ENCODE measurements around the gene SVBP. TPM values are rescaled to one million over a fixed set of nuclear protein-coding genes. Genes with fewer than 3 reads are reported as not detected.
A peak's percentile ranks its signal among the peaks of the same experiment; 100 is the strongest.
"Not testable (repeated sequence)": the region's sequence is repeated elsewhere in the genome, so short reads cannot be mapped to it uniquely, and the experiment has no call there.

SVBP gene
- total RNA-seq, 2 experiments from 2014 or later: 17.1 to 18.0 TPM

DNA sequence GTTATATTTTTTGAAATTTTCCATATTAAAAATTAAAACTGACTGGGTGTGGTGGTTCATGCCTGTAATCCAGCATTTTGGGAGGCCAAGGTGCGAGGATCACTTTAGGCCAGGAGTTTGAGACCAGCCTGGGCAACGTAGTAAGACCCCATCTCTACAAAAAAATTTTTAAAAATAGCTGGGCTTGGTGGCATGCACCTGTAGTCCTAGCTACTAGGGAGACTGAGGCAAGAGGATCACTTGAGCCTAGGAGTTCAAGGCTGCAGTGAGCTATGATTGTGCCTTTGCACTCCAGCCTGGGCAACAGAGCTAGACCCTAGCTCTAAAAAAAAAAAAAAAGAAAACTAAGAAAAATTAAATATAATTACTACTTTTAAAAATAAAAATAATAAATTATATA, 4.5 kb upstream of the SVBP start:
- Mint-ChIP-seq H3K9me3 (ENCODE audit: insufficient read depth) (no peaks in the 10 kb centered on the region), H3K4me1 (ENCODE audit: low read depth) (peaks cover 21% of the 10 kb centered on the region), H3K27ac (no peak overlapping the region), H3K36me3 (ENCODE audit: low read depth) (peaks cover 5% of the 10 kb centered on the region), H3K27me3 (ENCODE audit: low read depth) (no peaks in the 10 kb centered on the region), H3K4me3 (no peak overlapping the region)
- DNase-seq (no peak), ATAC-seq (no peak)
- ChIA-PET POLR2A (no interaction called here), CTCF (interaction anchor here (1.5 kb wide), 1 partner anchor 42 kb away, joined by 3 read pairs; no protein-coding TSS in a partner anchor)

DNA sequence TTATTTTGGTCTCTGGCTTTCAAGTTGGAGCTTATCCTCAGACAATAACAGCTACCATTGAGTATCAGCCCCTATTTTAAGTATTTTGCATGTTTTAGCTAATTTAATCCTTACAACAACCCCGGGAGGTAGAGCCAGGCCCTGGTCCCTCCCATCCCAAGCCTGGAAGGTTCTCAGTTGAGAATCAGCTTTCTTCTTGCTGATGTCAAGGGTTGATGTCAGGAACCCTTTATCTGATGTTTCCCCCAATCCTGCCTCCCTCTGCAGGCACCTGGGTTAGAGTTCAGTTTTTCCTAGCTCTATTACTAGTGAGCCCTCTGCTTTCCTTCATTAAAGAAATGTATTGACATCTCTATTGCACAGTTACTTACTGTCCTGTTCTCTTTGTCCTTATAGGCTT, 3.6 kb upstream of the SVBP start:
- H3K4me3 Mint-ChIP-seq: no peak overlapping the region
- peaks cover 29% of the 10 kb centered on the region for H3K4me1 Mint-ChIP-seq (ENCODE audit: low read depth)
- H3K27me3 Mint-ChIP-seq (ENCODE audit: low read depth): no peaks in the 10 kb centered on the region

DNA sequence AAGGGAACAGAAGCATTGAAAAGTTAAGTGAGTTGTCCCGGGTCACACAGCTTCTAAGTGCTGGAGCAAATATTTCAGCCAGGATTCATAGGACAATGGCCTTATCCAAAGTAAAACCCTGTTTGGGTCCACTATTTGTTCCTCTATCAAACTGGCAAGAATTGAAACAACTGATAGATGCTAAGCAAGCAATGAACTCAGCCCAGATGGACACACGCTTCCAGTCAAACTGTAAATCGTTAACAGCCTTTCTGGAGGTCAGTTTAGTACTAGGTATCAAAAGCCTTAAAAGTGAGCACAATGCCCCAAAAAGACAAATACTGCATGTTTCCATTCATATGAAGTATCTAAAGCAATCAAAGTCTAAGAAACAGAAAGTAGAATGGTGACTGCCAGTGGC, 779 bp upstream of the SVBP start:
- Mint-ChIP-seq H3K27ac (no peak overlapping the region), H3K27me3 (ENCODE audit: low read depth) (no peaks in the 10 kb centered on the region), H3K4me1 (ENCODE audit: low read depth) (peaks cover 26% of the 10 kb centered on the region), H3K4me3 (peak overlapping the region; percentile 86), H3K9me3 (ENCODE audit: insufficient read depth) (no peaks in the 10 kb centered on the region), H3K36me3 (ENCODE audit: low read depth) (peaks cover 5% of the 10 kb centered on the region)
- ChIA-PET POLR2A (interaction anchor here (0.9 to 2.2 kb wide), 3 partner anchors 10 to 160 kb away, joined by 3 to 13 read pairs (median 7); partner anchors contain the start of genes PPIH and ZNF691), CTCF (interaction anchor here (0.7 to 2.9 kb wide), 4 partner anchors 29 to 256 kb away, joined by 3 to 21 read pairs (median 4); partner anchors contain the start of gene ZNF691)
- DNase-seq: peak; percentile 4
- no peak for ATAC-seq

More for the DNA sequence above, 3.6 kb upstream of the SVBP start:
- DNase-seq (peak; percentile 4), ATAC-seq (no peak)
- Mint-ChIP-seq H3K36me3 (ENCODE audit: low read depth) (peaks cover 5% of the 10 kb centered on the region), H3K9me3 (ENCODE audit: insufficient read depth) (no peaks in the 10 kb centered on the region), H3K27ac (no peak overlapping the region)
- ChIA-PET CTCF (interaction anchor here (0.9 to 1.9 kb wide), 3 partner anchors 26 to 102 kb away, joined by 3 to 8 read pairs (median 5); partner anchors contain the start of gene ZNF691), POLR2A (no interaction called here)

DNA sequence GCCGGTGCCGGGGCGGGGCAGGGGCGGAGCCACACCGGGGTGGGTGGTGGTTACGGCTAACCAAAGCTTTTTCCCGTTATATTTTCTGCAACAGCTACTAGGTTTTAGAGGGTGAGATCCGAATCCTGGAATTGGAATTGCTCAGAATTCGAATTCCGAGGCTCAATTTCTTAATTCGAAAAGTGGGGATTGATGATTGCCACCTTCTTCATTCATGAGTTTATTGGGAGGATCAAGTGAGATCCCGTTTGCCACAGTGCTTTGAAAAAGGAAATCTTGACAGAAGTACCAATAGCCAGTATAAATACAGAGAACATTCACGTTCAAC, 207 bp upstream of the SVBP start:
- ATAC-seq: no peak
- peak overlapping the region; percentile 25 for H3K27ac Mint-ChIP-seq
- no peaks in the 10 kb centered on the region for H3K9me3 Mint-ChIP-seq (ENCODE audit: insufficient read depth)
- peaks cover 5% of the 10 kb centered on the region for H3K36me3 Mint-ChIP-seq (ENCODE audit: low read depth)
- DNase-seq: no peak
- ChIA-PET POLR2A (interaction anchor here (0.9 to 2.2 kb wide), 4 partner anchors 9 to 159 kb away, joined by 3 to 17 read pairs (median 10); partner anchors contain the start of genes C1orf50, P3H1, PPIH and ZNF691), CTCF (interaction anchor here (0.8 to 2.9 kb wide), 7 partner anchors 18 to 712 kb away, joined by 3 to 21 read pairs (median 3); partner anchors contain the start of gene ZNF691)
- no peaks in the 10 kb centered on the region for H3K27me3 Mint-ChIP-seq (ENCODE audit: low read depth)
- H3K4me3 Mint-ChIP-seq: peak overlapping the region; percentile 86
- peaks cover 23% of the 10 kb centered on the region for H3K4me1 Mint-ChIP-seq (ENCODE audit: low read depth)

DNA sequence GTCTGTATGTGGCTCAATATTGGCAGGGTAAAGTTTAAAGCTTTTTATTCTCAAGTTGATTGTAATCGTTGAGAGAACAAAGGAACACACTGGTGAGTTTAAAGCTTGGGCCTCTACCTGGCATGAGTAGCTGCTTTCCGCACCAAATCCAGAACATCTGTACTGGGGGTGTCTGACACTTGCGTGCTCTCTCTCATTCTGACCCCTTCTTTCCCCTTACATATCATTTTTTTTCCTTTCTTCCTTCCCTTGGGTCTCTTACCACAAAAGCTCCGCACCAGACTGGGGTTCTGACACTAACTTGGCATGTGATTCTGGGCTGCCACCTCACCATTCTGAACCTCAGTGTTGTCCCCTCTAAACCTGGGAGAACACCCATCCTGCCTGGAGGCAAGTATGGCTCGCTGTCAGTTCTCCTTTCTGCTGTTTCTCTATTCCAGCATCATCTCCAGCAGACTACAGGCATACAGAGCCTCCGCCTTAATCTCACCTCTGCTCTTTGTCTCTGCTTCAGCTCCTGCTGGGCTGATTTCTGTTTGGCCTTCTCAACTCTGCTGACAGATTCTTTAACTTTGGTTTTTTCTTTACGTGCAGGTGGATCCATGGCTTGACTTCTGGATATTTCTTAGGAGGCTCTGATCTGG, 1.1 kb downstream of the SVBP start:
- ChIA-PET POLR2A (interaction anchor here (1.0 to 2.2 kb wide), 4 partner anchors 8 to 49 kb away, joined by 3 to 17 read pairs (median 10); partner anchors contain the start of genes C1orf50, P3H1 and ZNF691), CTCF (interaction anchor here (1.3 to 2.9 kb wide), 6 partner anchors 22 to 258 kb away, joined by 3 to 21 read pairs (median 6); partner anchors contain the start of genes C1orf50, P3H1 and ZNF691)
- peak; percentile 5 for ATAC-seq
- no peaks in the 10 kb centered on the region for H3K27me3 Mint-ChIP-seq (ENCODE audit: low read depth)
- peaks cover 23% of the 10 kb centered on the region for H3K4me1 Mint-ChIP-seq (ENCODE audit: low read depth)
- peak; percentile 28 for DNase-seq
- H3K36me3 Mint-ChIP-seq (ENCODE audit: low read depth): peaks cover 5% of the 10 kb centered on the region
- H3K9me3 Mint-ChIP-seq (ENCODE audit: insufficient read depth): no peaks in the 10 kb centered on the region
- peak overlapping the region; percentile 86 for H3K4me3 Mint-ChIP-seq
- peak overlapping the region; percentile 82 for H3K27ac Mint-ChIP-seq

DNA sequence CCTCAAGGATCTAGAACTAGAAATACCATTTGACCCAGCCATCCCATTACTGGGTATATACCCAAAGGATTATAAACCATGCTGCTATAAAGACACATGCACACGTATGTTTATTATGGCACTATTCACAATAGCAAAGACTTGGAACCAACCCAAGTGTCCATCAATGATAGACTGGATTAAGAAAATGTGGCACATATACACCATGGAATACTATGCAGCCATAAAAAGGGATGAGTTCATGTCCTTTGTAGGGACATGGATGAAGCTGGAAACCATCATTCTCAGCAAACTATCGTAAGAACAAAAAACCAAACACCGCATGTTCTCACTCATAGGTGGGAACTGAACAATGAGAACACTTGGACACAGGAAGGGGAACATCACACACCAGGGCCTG, 2.4 kb downstream of the SVBP start:
- CTCF ChIA-PET: interaction anchor here (2.1 kb wide), 1 partner anchor 37 kb away, joined by 9 read pairs; no protein-coding TSS in a partner anchor
- H3K9me3 Mint-ChIP-seq (ENCODE audit: insufficient read depth); POLR2A ChIA-PET: not testable (repeated sequence)

DNA sequence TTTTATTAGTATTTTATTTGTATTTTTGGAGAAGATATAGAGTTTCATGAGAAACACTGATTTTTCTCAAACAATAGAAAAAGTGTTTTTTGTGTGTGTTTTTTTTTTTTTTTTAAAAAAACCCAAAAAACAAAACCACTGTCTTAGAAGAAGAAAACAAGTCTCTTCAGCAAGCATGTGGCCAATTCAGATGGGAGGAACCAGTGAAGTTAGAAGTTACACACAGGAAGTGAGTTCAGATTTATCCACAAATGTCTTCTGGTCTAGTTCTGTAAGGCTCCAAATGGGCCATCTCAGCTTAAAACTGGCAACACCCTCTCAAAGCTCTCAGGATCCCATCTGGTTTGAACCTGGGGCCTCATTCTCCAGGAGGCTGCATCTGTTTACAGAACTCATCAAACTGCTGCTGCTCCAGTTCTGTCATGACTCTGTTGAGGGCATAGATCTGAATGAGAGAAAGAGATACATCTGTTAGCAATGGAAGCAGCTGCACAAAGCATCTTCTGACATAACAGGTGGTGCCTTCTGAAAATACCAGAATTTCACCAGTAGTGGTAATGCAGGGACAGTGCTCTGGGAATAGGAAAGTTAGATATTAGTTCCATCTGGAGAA, 10.0 kb downstream of the SVBP start:
- H3K27me3 Mint-ChIP-seq (ENCODE audit: low read depth): peaks cover under 1% of the 10 kb centered on the region
- ChIA-PET CTCF (no interaction called here), POLR2A (interaction anchor here (0.6 to 2.4 kb wide), 2 partner anchors 10 to 396 kb away, joined by 3 to 7 read pairs; partner anchors contain the start of genes ERMAP and SVBP)
- peaks cover 7% of the 10 kb centered on the region for H3K36me3 Mint-ChIP-seq (ENCODE audit: low read depth)
- H3K27ac Mint-ChIP-seq: no peak overlapping the region
- no peaks in the 10 kb centered on the region for H3K9me3 Mint-ChIP-seq (ENCODE audit: insufficient read depth)
- H3K4me1 Mint-ChIP-seq (ENCODE audit: low read depth): peaks cover 5% of the 10 kb centered on the region
- DNase-seq: no peak
- H3K4me3 Mint-ChIP-seq: no peak overlapping the region
- no peak for ATAC-seq

More for the DNA sequence above, 2.4 kb downstream of the SVBP start:
- not testable (repeated sequence) for H3K27ac Mint-ChIP-seq; H3K4me3 Mint-ChIP-seq; H3K36me3 Mint-ChIP-seq (ENCODE audit: low read depth); H3K27me3 Mint-ChIP-seq (ENCODE audit: low read depth); ATAC-seq; DNase-seq
- H3K4me1 Mint-ChIP-seq (ENCODE audit: low read depth): peaks cover 19% of the 10 kb centered on the region

DNA sequence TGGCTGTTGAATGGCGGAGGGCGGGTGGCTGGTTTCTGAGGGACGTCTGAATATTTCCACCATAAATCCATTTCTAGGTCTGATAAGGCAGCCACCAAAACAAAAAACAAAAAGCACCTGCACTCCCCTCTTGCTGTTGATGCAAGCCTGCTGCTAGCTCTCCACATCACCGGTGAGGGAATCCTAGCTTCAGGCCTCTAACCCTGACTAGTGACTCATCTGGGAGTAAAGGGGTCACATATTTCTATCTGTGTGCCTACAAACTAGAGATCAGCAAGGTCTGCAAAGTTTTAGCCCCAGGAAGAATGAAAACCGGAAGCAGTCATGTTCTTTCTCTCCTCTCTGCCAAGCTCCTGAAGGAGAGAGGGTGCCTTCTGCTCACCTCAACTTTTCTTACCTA, 10.6 kb downstream of the SVBP start:
- ChIA-PET CTCF (no interaction called here), POLR2A (interaction anchor here (0.6 kb wide), 1 partner anchor 397 kb away, joined by 3 read pairs; no protein-coding TSS in a partner anchor)
- Mint-ChIP-seq H3K4me1 (ENCODE audit: low read depth) (peaks cover 5% of the 10 kb centered on the region), H3K4me3 (no peak overlapping the region), H3K36me3 (ENCODE audit: low read depth) (peaks cover 7% of the 10 kb centered on the region), H3K27ac (no peak overlapping the region), H3K27me3 (ENCODE audit: low read depth) (peaks cover 2% of the 10 kb centered on the region), H3K9me3 (ENCODE audit: insufficient read depth) (no peaks in the 10 kb centered on the region)
- ATAC-seq (no peak), DNase-seq (no peak)

DNA sequence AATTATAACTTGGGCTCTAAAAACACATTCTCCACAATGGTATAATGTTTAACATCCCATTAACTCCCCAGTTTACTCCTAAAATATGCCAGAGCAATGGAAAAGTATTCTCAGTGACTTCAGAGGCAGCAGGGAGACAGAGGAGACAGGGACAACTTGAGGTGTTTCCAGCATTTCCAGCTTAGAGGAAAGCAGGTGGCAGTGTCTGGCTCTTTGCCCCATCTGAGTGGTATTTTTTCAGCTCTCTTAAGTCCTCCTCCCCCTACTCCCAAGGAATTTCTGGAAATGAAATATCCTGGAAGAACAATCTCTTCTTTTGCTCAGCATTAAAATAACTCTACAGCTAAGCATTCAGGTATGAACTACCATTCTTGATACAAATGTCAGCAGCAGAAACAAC, 11.0 kb downstream of the SVBP start:
- POLR2A ChIA-PET: no interaction called here
- CTCF ChIA-PET: no interaction called here
- Mint-ChIP-seq H3K4me3 (no peak overlapping the region), H3K4me1 (ENCODE audit: low read depth) (peaks cover 5% of the 10 kb centered on the region), H3K27me3 (ENCODE audit: low read depth) (peaks cover 2% of the 10 kb centered on the region), H3K27ac (no peak overlapping the region), H3K36me3 (ENCODE audit: low read depth) (peaks cover 7% of the 10 kb centered on the region), H3K9me3 (ENCODE audit: insufficient read depth) (no peaks in the 10 kb centered on the region)
- DNase-seq: no peak
- no peak for ATAC-seq

DNA sequence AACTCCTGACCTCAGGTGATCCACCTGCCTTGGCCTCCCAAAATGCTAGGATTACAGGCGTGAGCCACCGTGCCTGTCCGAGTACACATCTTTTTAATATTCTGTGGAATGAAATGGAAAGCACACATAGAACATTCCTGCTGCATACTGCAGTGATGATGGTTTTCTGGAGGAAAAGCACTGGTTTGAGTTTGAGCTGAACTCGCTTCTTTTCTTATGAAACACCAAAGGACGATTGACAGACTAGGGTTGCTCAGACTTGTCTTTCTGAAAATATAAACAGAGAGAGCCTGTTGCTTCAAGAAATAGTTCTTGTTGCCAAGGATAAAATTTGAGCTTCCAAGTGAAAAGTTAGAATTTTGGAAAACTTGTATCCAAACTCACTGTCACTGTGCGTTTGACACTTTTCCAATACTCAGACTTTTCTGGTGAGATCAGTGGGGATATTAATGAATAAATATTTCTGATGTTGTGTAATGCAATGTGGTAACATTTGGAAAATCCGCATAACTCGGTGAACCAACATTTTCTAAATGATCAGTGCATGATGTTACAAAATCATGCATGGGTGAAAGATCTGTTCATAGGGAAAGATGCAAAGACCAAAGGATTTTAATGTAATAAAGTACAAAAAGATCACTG, 15.2 kb downstream of the SVBP start:
- Mint-ChIP-seq H3K27ac (no peak overlapping the region), H3K4me3 (no peak overlapping the region), H3K4me1 (ENCODE audit: low read depth) (no peaks in the 10 kb centered on the region), H3K27me3 (ENCODE audit: low read depth) (peaks cover 8% of the 10 kb centered on the region), H3K36me3 (ENCODE audit: low read depth) (peaks cover 7% of the 10 kb centered on the region), H3K9me3 (ENCODE audit: insufficient read depth) (no peaks in the 10 kb centered on the region)
- DNase-seq: no peak
- ChIA-PET CTCF (no interaction called here), POLR2A (interaction anchor here (1.3 kb wide), 1 partner anchor 15 kb away, joined by 3 read pairs; the partner anchor contains the start of gene ERMAP)
- ATAC-seq: no peak

DNA sequence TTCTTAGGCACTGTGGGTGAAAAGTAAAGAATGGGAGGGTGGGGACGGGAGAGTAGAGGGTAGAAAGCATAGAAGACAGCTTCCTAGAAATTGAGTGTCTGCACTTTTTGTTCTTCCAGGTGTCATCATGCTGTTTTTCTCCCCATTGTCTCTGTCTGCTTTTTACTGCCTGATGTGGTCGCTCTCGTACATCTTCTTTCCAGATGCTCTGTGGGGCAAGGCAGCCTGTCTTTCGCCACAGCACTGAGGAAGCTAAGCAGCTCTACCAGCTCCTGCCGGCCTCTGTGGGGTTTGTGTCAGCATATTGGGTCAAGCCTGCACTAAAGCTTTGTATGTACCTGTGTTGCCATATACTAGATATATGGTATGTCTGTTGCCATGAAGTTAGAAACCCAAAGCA, 19.2 kb downstream of the SVBP start:
- peaks cover 10% of the 10 kb centered on the region for H3K27me3 Mint-ChIP-seq (ENCODE audit: low read depth)
- no peaks in the 10 kb centered on the region for H3K9me3 Mint-ChIP-seq (ENCODE audit: insufficient read depth)
- ChIA-PET POLR2A (no interaction called here), CTCF (interaction anchor here (0.8 kb wide), 1 partner anchor 12 kb away, joined by 3 read pairs; no protein-coding TSS in a partner anchor)
- no peaks in the 10 kb centered on the region for H3K36me3 Mint-ChIP-seq (ENCODE audit: low read depth)
- no peak for ATAC-seq
- H3K27ac Mint-ChIP-seq: no peak overlapping the region
- no peak for DNase-seq
- H3K4me3 Mint-ChIP-seq: no peak overlapping the region
- no peaks in the 10 kb centered on the region for H3K4me1 Mint-ChIP-seq (ENCODE audit: low read depth)

Data from activated CD8-positive, alpha-beta T cell treated with anti-CD3 and anti-CD28 coated beads, Interleukin-2, amount 10 ng/mL, durations not matched to agents 7 days and 5 days (primary cell).